Caco-2 (cell line): ENCODE data around the gene ADAMTS2. TPM values are rescaled to one million over a fixed set of nuclear protein-coding genes. Genes with fewer than 3 reads are reported as not detected.

Experiments
- BruUV-seq: library from RNA; stranded (reverse); fragments of 400-500 nt; replicated peaks from 2 replicates; lab custom pipeline; 2021; lab: Mats Ljungman, UMichigan
- CTCF ChIA-PET: fragments of 300-600 bp; sonication (Branson Sonifier 250); formaldehyde crosslinking; loops from one replicate; lab custom pipeline; 2022; ENCODE audit warnings: antibody characterized with exemption; lab: Charles Lee
- POLR2A ChIA-PET: fragments of 300-600 bp; sonication (Branson Sonifier 250); formaldehyde crosslinking; loops from one replicate; lab custom pipeline; 2022; ENCODE audit warnings: antibody characterized with exemption; lab: Charles Lee
- DNase-seq, 2 experiments: peaks; one replicate each; pipeline versions ENCODE4 v3.0.0 to v3.0.0-alpha.2; 2020 to 2022
- H3K27me3 ChIP-seq: replicated peaks from 2 replicates; pipeline ENCODE4 v1.6.0; 2011; ENCODE audit warnings: low read length; ENCODE audit not compliant: control insufficient read depth, insufficient read depth
- H3K36me3 ChIP-seq: 2 replicates; pipeline ENCODE4 v1.5.1; 2011; ENCODE audit warnings: low read length; ENCODE audit not compliant: control insufficient read depth, insufficient read depth
- H3K4me1 ChIP-seq: fragments of 250-450 bp; sonication (Bioruptor Pico); 2 replicates; pipeline ENCODE4 v1.5.1; 2020; ENCODE audit warnings: mild to moderate bottlenecking
- H3K4me3 ChIP-seq: 2 replicates; pipeline ENCODE4 v1.5.1; 2011; ENCODE audit warnings: low read depth, mild to moderate bottlenecking, control low read depth, low read length
- H3K9me3 ChIP-seq: fragments of 250-450 bp; sonication (Bioruptor Pico); 2 replicates; pipeline ENCODE4 v1.5.1; 2020; ENCODE audit warnings: mild to moderate bottlenecking, moderate library complexity
- H3K27ac Mint-ChIP-seq: one replicate; pipeline ENCODE4 v1.8.0; 2022; ENCODE audit warnings: mixed read lengths; ENCODE audit not compliant: unreplicated experiment
- H3K27me3 Mint-ChIP-seq: one replicate; pipeline ENCODE4 v1.8.0; 2022; ENCODE audit warnings: mixed read lengths; ENCODE audit not compliant: insufficient read depth, unreplicated experiment
- H3K36me3 Mint-ChIP-seq: one replicate; pipeline ENCODE4 v1.8.0; 2022; ENCODE audit warnings: mild to moderate bottlenecking, mixed read lengths; ENCODE audit not compliant: insufficient read depth, unreplicated experiment
- H3K4me1 Mint-ChIP-seq: one replicate; pipeline ENCODE4 v1.8.0; 2022; ENCODE audit warnings: low read depth, mixed read lengths; ENCODE audit not compliant: unreplicated experiment
- H3K4me3 Mint-ChIP-seq: one replicate; pipeline ENCODE4 v1.8.0; 2022; ENCODE audit warnings: mild to moderate bottlenecking, moderate library complexity, mixed read lengths; ENCODE audit not compliant: unreplicated experiment
- H3K9me3 Mint-ChIP-seq: one replicate; pipeline ENCODE4 v1.8.0; 2022; ENCODE audit warnings: mixed read lengths; ENCODE audit not compliant: unreplicated experiment
- intact Hi-C: fragments of 100-400 bp; cut with micrococcal nuclease; formaldehyde crosslinking; loops from one replicate; pipeline ENCODE4 v1.10.0; 2022; ENCODE audit not compliant: unreplicated experiment
- total RNA-seq: library from RNA; stranded (reverse); gene quantifications from 2 replicates; pipeline ENCODE4 v1.2.3, GENCODE V29; 2022
- TF ChIP-seq, protein P1 (sequence below), 2 experiments: fragments of 200-600 bp in 1 of 2; IDR thresholded peaks; 1 replicate in 1 of 2; 2 replicates in 1 of 2; pipeline versions ENCODE4 v1.5.1 to v1.8.0; 2011 to 2022; ENCODE audit warnings: antibody characterized with exemption in 1 of 2, control low read depth in 1 of 2, inconsistent platforms in 1 of 2, low read depth in 1 of 2, low read length in 1 of 2, mild to moderate bottlenecking in 1 of 2, moderate library complexity in 1 of 2; ENCODE audit not compliant: insufficient read depth in 1 of 2, severe bottlenecking in 1 of 2, unreplicated experiment in 1 of 2

ADAMTS2 gene
- total RNA-seq, 1 experiment from 2014 or later, result 0.05 TPM

DNA sequence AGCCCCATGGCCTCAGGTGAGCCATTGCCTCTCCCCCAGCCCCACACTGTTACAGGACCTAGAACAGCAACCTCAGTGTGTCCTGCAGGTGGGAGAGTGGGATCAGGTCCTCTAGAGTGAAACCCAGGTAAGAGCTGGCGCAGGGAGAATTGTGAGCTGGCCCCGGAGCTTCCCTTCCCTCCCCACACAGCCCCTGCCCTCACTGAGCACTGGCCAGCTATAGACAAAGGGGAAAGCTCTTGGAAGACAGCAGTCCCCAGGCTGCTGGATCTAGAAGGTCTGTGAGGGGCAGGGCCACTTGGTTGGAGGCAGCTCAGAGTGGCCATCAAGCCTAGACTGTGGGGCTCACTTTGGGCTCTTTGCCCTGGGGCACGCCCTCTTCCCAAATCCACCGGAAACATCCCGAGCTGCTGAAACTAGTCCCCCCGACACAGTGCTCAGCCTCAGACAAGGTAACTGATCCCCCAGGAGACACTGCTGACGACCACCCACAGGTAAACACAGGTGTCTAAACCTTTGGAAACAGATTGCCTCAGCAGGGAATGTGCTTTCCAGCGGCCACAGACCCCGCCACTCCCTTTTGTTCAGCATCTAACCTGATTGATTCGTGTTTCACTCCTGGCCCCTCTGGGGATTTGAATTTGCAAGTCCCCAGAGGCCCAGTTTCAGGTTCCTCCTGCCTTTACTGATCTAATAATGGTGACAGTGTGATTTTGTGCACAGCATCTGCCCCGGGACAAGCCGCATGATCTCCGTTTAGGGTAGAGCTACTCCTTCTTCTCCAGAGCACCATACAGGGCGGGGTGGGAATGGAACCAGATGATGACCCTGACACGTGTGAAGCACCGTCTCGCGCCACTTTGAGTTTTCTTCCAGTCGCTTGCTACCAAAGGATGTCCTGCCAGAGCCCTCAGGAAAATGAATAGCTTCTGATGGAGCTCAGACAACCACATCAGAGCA, 42.2 kb upstream of the ADAMTS2 start:
- no TSS peak for BruUV-seq
- H3K4me3 Mint-ChIP-seq, result no peak overlapping the region
- H3K36me3 Mint-ChIP-seq, result no peaks in the 10 kb centered on the region
- H3K9me3 Mint-ChIP-seq, result peaks cover 32% of the 10 kb centered on the region
- H3K4me1 Mint-ChIP-seq, result no peaks in the 10 kb centered on the region
- peaks cover under 1% of the 10 kb centered on the region for H3K27me3 Mint-ChIP-seq
- no peaks in the 10 kb centered on the region for H3K36me3 ChIP-seq
- H3K4me1 ChIP-seq, result no peaks in the 10 kb centered on the region
- no peak overlapping the region for H3K4me3 ChIP-seq
- TF ChIP-seq, protein P1, sequence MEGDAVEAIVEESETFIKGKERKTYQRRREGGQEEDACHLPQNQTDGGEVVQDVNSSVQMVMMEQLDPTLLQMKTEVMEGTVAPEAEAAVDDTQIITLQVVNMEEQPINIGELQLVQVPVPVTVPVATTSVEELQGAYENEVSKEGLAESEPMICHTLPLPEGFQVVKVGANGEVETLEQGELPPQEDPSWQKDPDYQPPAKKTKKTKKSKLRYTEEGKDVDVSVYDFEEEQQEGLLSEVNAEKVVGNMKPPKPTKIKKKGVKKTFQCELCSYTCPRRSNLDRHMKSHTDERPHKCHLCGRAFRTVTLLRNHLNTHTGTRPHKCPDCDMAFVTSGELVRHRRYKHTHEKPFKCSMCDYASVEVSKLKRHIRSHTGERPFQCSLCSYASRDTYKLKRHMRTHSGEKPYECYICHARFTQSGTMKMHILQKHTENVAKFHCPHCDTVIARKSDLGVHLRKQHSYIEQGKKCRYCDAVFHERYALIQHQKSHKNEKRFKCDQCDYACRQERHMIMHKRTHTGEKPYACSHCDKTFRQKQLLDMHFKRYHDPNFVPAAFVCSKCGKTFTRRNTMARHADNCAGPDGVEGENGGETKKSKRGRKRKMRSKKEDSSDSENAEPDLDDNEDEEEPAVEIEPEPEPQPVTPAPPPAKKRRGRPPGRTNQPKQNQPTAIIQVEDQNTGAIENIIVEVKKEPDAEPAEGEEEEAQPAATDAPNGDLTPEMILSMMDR (IDR thresholded peaks at IDR 0.05; ENCODE audit: insufficient read depth in 1 of 2, low read depth in 1 of 2, low read length in 1 of 2, severe bottlenecking in 1 of 2, unreplicated experiment in 1 of 2), result no peak
- H3K27me3 ChIP-seq, result no peaks in the 10 kb centered on the region
- CTCF ChIA-PET, result no interaction called here
- 0 out of 2 replicates have a peak, but pooled peaks cover 6% of the 10 kb centered on the region for H3K9me3 ChIP-seq
- no peak for DNase-seq
- intact Hi-C loops, result no loop called here
- no peak overlapping the region for H3K27ac Mint-ChIP-seq
- POLR2A ChIA-PET, result no interaction called here

DNA sequence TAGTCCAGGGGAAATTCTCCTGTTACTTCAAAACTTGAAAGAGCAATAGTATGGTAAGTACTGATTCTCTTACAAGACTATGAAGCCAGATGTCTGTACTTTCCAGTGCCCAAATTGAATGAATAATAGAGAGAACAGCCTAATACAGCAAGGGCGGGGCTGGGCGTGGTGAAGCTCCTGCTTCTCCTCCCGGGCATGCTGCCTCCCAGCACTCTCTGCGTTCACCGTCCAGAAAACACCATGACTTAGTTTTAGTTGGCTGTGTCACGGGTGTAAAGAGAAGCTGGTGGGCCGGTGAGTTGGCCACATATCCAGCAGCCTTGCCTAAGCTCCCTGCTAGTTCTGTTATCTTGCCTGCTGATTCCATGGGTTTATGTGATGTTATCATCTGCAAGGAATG, 40.7 kb upstream of the ADAMTS2 start:
- peaks cover 2% of the 10 kb centered on the region for H3K27me3 Mint-ChIP-seq
- no peak overlapping the region for H3K27ac Mint-ChIP-seq
- TF ChIP-seq, protein P1 (IDR thresholded peaks at IDR 0.05; ENCODE audit: insufficient read depth in 1 of 2, low read depth in 1 of 2, low read length in 1 of 2, severe bottlenecking in 1 of 2, unreplicated experiment in 1 of 2), result no peak
- no peaks in the 10 kb centered on the region for H3K4me1 Mint-ChIP-seq
- no peak for DNase-seq
- no peak overlapping the region for H3K4me3 Mint-ChIP-seq
- POLR2A ChIA-PET, result no interaction called here
- intact Hi-C loops, result no loop called here
- H3K36me3 ChIP-seq, result no peaks in the 10 kb centered on the region
- H3K4me3 ChIP-seq, result no peak overlapping the region
- no peaks in the 10 kb centered on the region for H3K27me3 ChIP-seq
- CTCF ChIA-PET, result no interaction called here
- no peaks in the 10 kb centered on the region for H3K4me1 ChIP-seq
- BruUV-seq, result no TSS peak
- H3K9me3 Mint-ChIP-seq, result peaks cover 19% of the 10 kb centered on the region
- 0 out of 2 replicates have a peak, but pooled peaks cover 5% of the 10 kb centered on the region for H3K9me3 ChIP-seq
- H3K36me3 Mint-ChIP-seq, result no peaks in the 10 kb centered on the region

GRCh38 chr5:179382486-179382885, 37.2 kb upstream of the ADAMTS2 start:
- TF ChIP-seq, protein P1 (IDR thresholded peaks at IDR 0.05; ENCODE audit: insufficient read depth in 1 of 2, low read depth in 1 of 2, low read length in 1 of 2, severe bottlenecking in 1 of 2, unreplicated experiment in 1 of 2), result no peak
- no peak for DNase-seq
- Mint-ChIP-seq H3K4me1 (no peaks in the 10 kb centered on the region), H3K4me3 (no peak overlapping the region), H3K27me3 (peaks cover 2% of the 10 kb centered on the region), H3K36me3 (no peaks in the 10 kb centered on the region), H3K9me3 (no peaks in the 10 kb centered on the region), H3K27ac (no peak overlapping the region)
- ChIA-PET CTCF (no interaction called here), POLR2A (interaction anchor here (0.6 kb wide), 1 partner anchor 10 kb away, joined by 3 read pairs; no protein-coding TSS in a partner anchor)
- Histone ChIP-seq H3K4me3 (no peak overlapping the region), H3K36me3 (no peaks in the 10 kb centered on the region), H3K4me1 (no peaks in the 10 kb centered on the region), H3K9me3 (no peaks in the 10 kb centered on the region), H3K27me3 (no peaks in the 10 kb centered on the region)
- BruUV-seq, result no TSS peak
- intact Hi-C loops, result no loop called here
